Colonic mucosa (tissue), 4 donors: ENCODE results near the gene ITPK1. TPM values are rescaled to one million over a fixed set of nuclear protein-coding genes. Genes with fewer than 3 reads are reported as not detected.
"Not testable (repeated sequence)": the region's sequence is repeated elsewhere in the genome, so short reads cannot be mapped to it uniquely, and the experiment has no call there.

Experiments
- DNase-seq: peaks from one replicate; pipeline ENCODE4 v3.0.0-alpha.2; 2020
- H3K27ac ChIP-seq: fragments of 200-600 bp; one replicate; pipeline ENCODE4 v1.8.0; 2021
- H3K27me3 ChIP-seq: fragments of 200-600 bp; one replicate; pipeline ENCODE4 v1.8.0; 2021
- H3K36me3 ChIP-seq: fragments of 200-600 bp; one replicate; pipeline ENCODE4 v1.8.0; 2021
- H3K4me1 ChIP-seq: fragments of 200-600 bp; one replicate; pipeline ENCODE4 v1.8.0; 2021; ENCODE audit warnings: mild to moderate bottlenecking
- H3K4me3 ChIP-seq: fragments of 200-600 bp; one replicate; pipeline ENCODE4 v1.8.0; 2021
- H3K9ac ChIP-seq, 2 donors: one replicate each; pipeline ENCODE4 v1.7.0; 2013; ENCODE audit warnings: control low read depth in 2 of 2, low read depth in 2 of 2, low read length in 2 of 2
- H3K9me3 ChIP-seq: fragments of 200-600 bp; one replicate; pipeline ENCODE4 v1.8.0; 2021
- CTCF ChIP-seq: fragments of 200-600 bp; IDR thresholded peaks from one replicate; pipeline ENCODE4 v1.8.0; 2022; ENCODE audit warnings: antibody characterized with exemption, mild to moderate bottlenecking
- intact Hi-C: fragments of 100-400 bp; cut with DNase I; formaldehyde crosslinking; loops from one replicate; pipeline ENCODE4 v1.14.1; 2022
- total RNA-seq, 2 donors: library from RNA; stranded (reverse); fragmentation: NEBNext Ultra II Directional in 1 of 2; extraction: Animal tissue kit (Norgen Biotek cat#: 25700) in 1 of 2; gene quantifications; one replicate each; pipeline ENCODE4 v1.2.1, GENCODE V29; 2021
- donor health status: healthy.
- donor health status: DM: no; HTN: no; CAD: no.
- donor health status: DM: no; HTN: no; CAD: no.

ITPK1 gene
- total RNA-seq, 2 donors from 2014 or later, result 118 to 134 TPM

GRCh38 chr14:93063393-93063792, 52.3 kb downstream of the ITPK1 start:
- no peak for TF ChIP-seq CTCF
- Histone ChIP-seq H3K4me3 (no peak overlapping the region), H3K36me3 (no peaks in the 10 kb centered on the region), H3K9ac (no peak overlapping the region), H3K27me3 (no peaks in the 10 kb centered on the region), H3K4me1 (no peaks in the 10 kb centered on the region), H3K9me3 (no peaks in the 10 kb centered on the region), H3K27ac (no peak overlapping the region)
- intact Hi-C loops, result no loop called here
- DNase-seq, result no peak

GRCh38 chr14:93062890-93063289, 52.8 kb downstream of the ITPK1 start:
- Histone ChIP-seq H3K9me3 (no peaks in the 10 kb centered on the region), H3K36me3 (no peaks in the 10 kb centered on the region), H3K4me1 (no peaks in the 10 kb centered on the region), H3K9ac (no peak overlapping the region), H3K27ac (no peak overlapping the region), H3K27me3 (no peaks in the 10 kb centered on the region), H3K4me3 (no peak overlapping the region)
- intact Hi-C loops, result no loop called here
- no peak for DNase-seq
- no peak for TF ChIP-seq CTCF

GRCh38 chr14:93062013-93062412, 53.7 kb downstream of the ITPK1 start:
- H3K4me1 ChIP-seq, H3K27ac ChIP-seq, H3K9ac ChIP-seq, H3K9me3 ChIP-seq, DNase-seq, H3K4me3 ChIP-seq, H3K27me3 ChIP-seq, H3K36me3 ChIP-seq, intact Hi-C loops: not testable (repeated sequence)

GRCh38 chr14:93061380-93062012, 54.2 kb downstream of the ITPK1 start:
- H3K9me3 ChIP-seq, result no peaks in the 10 kb centered on the region
- H3K4me1 ChIP-seq, result no peaks in the 10 kb centered on the region
- no peaks in the 10 kb centered on the region for H3K27me3 ChIP-seq
- no peak overlapping the region for H3K4me3 ChIP-seq
- intact Hi-C loops, result no loop called here
- no peaks in the 10 kb centered on the region for H3K36me3 ChIP-seq
- no peak overlapping the region for H3K27ac ChIP-seq
- no peak for DNase-seq
- no peak for TF ChIP-seq CTCF
- H3K9ac ChIP-seq, result no peak overlapping the region

GRCh38 chr14:93060841-93061240, 54.9 kb downstream of the ITPK1 start:
- no peaks in the 10 kb centered on the region for H3K9me3 ChIP-seq
- no peak for DNase-seq
- no peaks in the 10 kb centered on the region for H3K27me3 ChIP-seq
- H3K4me3 ChIP-seq, result no peak overlapping the region
- intact Hi-C loops, result no loop called here
- no peak overlapping the region for H3K9ac ChIP-seq
- H3K4me1 ChIP-seq, result peaks cover 6% of the 10 kb centered on the region
- no peaks in the 10 kb centered on the region for H3K36me3 ChIP-seq
- H3K27ac ChIP-seq, result no peak overlapping the region
- TF ChIP-seq CTCF, result no peak

GRCh38 chr14:93059917-93060545, 55.7 kb downstream of the ITPK1 start:
- TF ChIP-seq CTCF, result no peak
- Histone ChIP-seq H3K27ac (no peak overlapping the region), H3K36me3 (no peaks in the 10 kb centered on the region), H3K27me3 (no peaks in the 10 kb centered on the region), H3K4me3 (no peak overlapping the region), H3K4me1 (peaks cover 10% of the 10 kb centered on the region), H3K9me3 (no peaks in the 10 kb centered on the region), H3K9ac (peak overlapping the region in 1 of 2 donors; percentile 21)
- no peak for DNase-seq
- intact Hi-C loops, result no loop called here
